ENCODE results near the gene OTOG.

GRCh38 chr11:17636721-17637120, 89.7 kb downstream of the OTOG start:
- TF ChIP-seq EZH2 (optimal IDR thresholded peaks at IDR 0.05; ENCODE audit: low read depth, low read length) (no peak), CTCF (IDR thresholded peaks at IDR 0.05; ENCODE audit: low read length) (no peak), EZH2phosphoT487 (IDR thresholded peaks at IDR 0.05; ENCODE audit: low read length) (no peak)
